OCI-LY7 (cell line): Measurements from ENCODE around the gene STK32C. TPM values are rescaled to one million over a fixed set of nuclear protein-coding genes. Genes with fewer than 3 reads are reported as not detected.

Experiments used
- BruUV-seq: library from RNA; stranded (reverse); fragments of 400-500 nt; replicated peaks from 2 replicates; lab custom pipeline; 2021; lab: Mats Ljungman, UMichigan
- CTCF ChIA-PET: fragments of 300-600 bp; sonication (Branson Sonifier 250); formaldehyde crosslinking; loops from one replicate; lab custom pipeline; 2022; ENCODE audit warnings: antibody characterized with exemption; ENCODE audit not compliant: unreplicated experiment; lab: Charles Lee
- POLR2A ChIA-PET: fragments of 300-600 bp; sonication (Branson Sonifier 250); formaldehyde crosslinking; loops from one replicate; lab custom pipeline; 2022; ENCODE audit warnings: antibody characterized with exemption; lab: Charles Lee
- DNase-seq: peaks from one replicate; pipeline ENCODE4 v3.0.0-alpha.2; 2015; ENCODE audit warnings: low spot score
- H2AFZ ChIP-seq: fragments of 200-600 bp; sonication (generic), shearing (Covaris generic); 2 replicates; pipeline ENCODE4 v1.6.1; 2014; ENCODE audit warnings: mild to moderate bottlenecking, antibody characterized with exemption, low read length, moderate library complexity
- H3K27ac ChIP-seq: fragments of 200-600 bp; sonication (generic); 2 replicates; pipeline ENCODE4 v1.5.1; 2014; ENCODE audit warnings: mixed run types, low read depth, mild to moderate bottlenecking, moderate library complexity, low read length, inconsistent platforms; ENCODE audit not compliant: poor library complexity, severe bottlenecking
- H3K36me3 ChIP-seq: fragments of 200-600 bp; sonication (generic); 2 replicates; pipeline ENCODE4 v1.6.1; 2014; ENCODE audit warnings: mild to moderate bottlenecking, antibody characterized with exemption, low read length, moderate library complexity, mixed read lengths; ENCODE audit not compliant: insufficient read depth
- H3K4me1 ChIP-seq: fragments of 200-600 bp; sonication (generic); 2 replicates; pipeline ENCODE4 v1.5.1; 2014; ENCODE audit warnings: mild to moderate bottlenecking, low read length; ENCODE audit not compliant: insufficient read depth, poor library complexity, severe bottlenecking
- H3K4me2 ChIP-seq: fragments of 200-600 bp; sonication (generic); 2 replicates; pipeline ENCODE4 v1.6.1; 2014; ENCODE audit warnings: mild to moderate bottlenecking, low read length
- H3K4me3 ChIP-seq: fragments of 200-600 bp; sonication (generic); 2 replicates; pipeline ENCODE4 v1.5.1; 2014; ENCODE audit warnings: mild to moderate bottlenecking, low read depth, low read length; ENCODE audit not compliant: poor library complexity, severe bottlenecking
- H3K79me2 ChIP-seq: fragments of 200-600 bp; sonication (generic); 2 replicates; pipeline ENCODE4 v1.6.1; 2016; ENCODE audit warnings: low read depth, mild to moderate bottlenecking, low read length, moderate library complexity, mixed read lengths; ENCODE audit not compliant: insufficient read depth
- H3K9me2 ChIP-seq: fragments of 200-600 bp; sonication (generic); 2 replicates; pipeline ENCODE4 v1.6.1; 2016; ENCODE audit warnings: mild to moderate bottlenecking, low read length, mixed read lengths; ENCODE audit not compliant: insufficient read depth
- H3K9me3 ChIP-seq: fragments of 200-600 bp; sonication (generic); 2 replicates; pipeline ENCODE4 v1.6.1; 2014; ENCODE audit warnings: mild to moderate bottlenecking, mixed run types, low read length, mixed read lengths
- H4K20me1 ChIP-seq: fragments of 200-600 bp; sonication (generic); 2 replicates; pipeline ENCODE4 v1.6.1; 2014; ENCODE audit warnings: mild to moderate bottlenecking, antibody characterized with exemption, low read length, moderate library complexity, mixed read lengths; ENCODE audit not compliant: insufficient read depth
- CTCF ChIP-seq: fragments of 200-600 bp; sonication (generic); conservative IDR thresholded peaks from 2 replicates; pipeline ENCODE4 v1.5.1; 2014; ENCODE audit warnings: mild to moderate bottlenecking, antibody characterized with exemption, low read length, moderate library complexity, mixed read lengths
- EZH2phosphoT487 ChIP-seq: fragments of 200-600 bp; sonication (generic); IDR thresholded peaks from 2 replicates; pipeline ENCODE4 v1.6.1; 2018; ENCODE audit warnings: low read depth, borderline replicate concordance, mild to moderate bottlenecking, mixed run types, antibody characterized with exemption, low read length, moderate library complexity, mixed read lengths
- intact Hi-C: fragments of 100-400 bp; cut with micrococcal nuclease; formaldehyde crosslinking; loops from one replicate; pipeline ENCODE4 v1.10.0; 2022; ENCODE audit not compliant: unreplicated experiment
- total RNA-seq, 2 experiments: library from RNA; depleted of rRNA in 1 of 2; stranded (reverse); fragments of >200 nt in 1 of 2; shearing (Covaris generic) in 1 of 2; gene quantifications; 2 replicates each; pipeline ENCODE4 v1.2.3, GENCODE V29; 2014 to 2022

STK32C gene
- total RNA-seq, 2 experiments from 2014 or later = 13.1 to 30.4 TPM

- Histone ChIP-seq H3K27ac (no peak overlapping the region), H3K36me3 (no peaks in the 10 kb centered on the region), H4K20me1 (no peaks in the 10 kb centered on the region), H3K9me3 (no peaks in the 10 kb centered on the region), H2AFZ (no peak overlapping the region), H3K79me2 (no peaks in the 10 kb centered on the region), H3K4me1 (no peaks in the 10 kb centered on the region), H3K4me2 (no peak overlapping the region), H3K4me3 (no peak overlapping the region), H3K9me2 (no peaks in the 10 kb centered on the region)
- no peak for TF ChIP-seq CTCF
- no peak for TF ChIP-seq EZH2phosphoT487
- DNase-seq = no peak
- BruUV-seq = no TSS peak
- CTCF ChIA-PET = no interaction called here
- POLR2A ChIA-PET = no interaction called here
- intact Hi-C loops = no loop called here
Observed at GRCh38 chr10:132243626-132244025, 64.1 kb downstream of the STK32C start.

GRCh38 chr10:132243141-132243540 lies 64.6 kb downstream of the STK32C start:
- Histone ChIP-seq H3K4me1 (no peaks in the 10 kb centered on the region), H4K20me1 (no peaks in the 10 kb centered on the region), H3K4me2 (no peak overlapping the region), H3K9me2 (no peaks in the 10 kb centered on the region), H3K27ac (no peak overlapping the region), H3K4me3 (no peak overlapping the region), H3K9me3 (no peaks in the 10 kb centered on the region), H3K36me3 (no peaks in the 10 kb centered on the region), H3K79me2 (no peaks in the 10 kb centered on the region), H2AFZ (no peak overlapping the region)
- no peak for DNase-seq
- BruUV-seq = no TSS peak
- ChIA-PET CTCF (no interaction called here), POLR2A (no interaction called here)
- TF ChIP-seq EZH2phosphoT487 = no peak
- no peak for TF ChIP-seq CTCF
- intact Hi-C loops = no loop called here

GRCh38 chr10:132242103-132242840 lies 65.5 kb downstream of the STK32C start:
- ChIA-PET POLR2A (no interaction called here), CTCF (no interaction called here)
- DNase-seq = no peak
- no peaks in the 10 kb centered on the region for H3K4me1 ChIP-seq
- no peak overlapping the region for H3K4me2 ChIP-seq
- H3K27ac ChIP-seq = no peak overlapping the region
- H3K4me3 ChIP-seq = no peak overlapping the region
- no peak overlapping the region for H2AFZ ChIP-seq
- no peak for TF ChIP-seq EZH2phosphoT487
- no peak for TF ChIP-seq CTCF
- no peaks in the 10 kb centered on the region for H3K36me3 ChIP-seq
- H4K20me1 ChIP-seq = no peaks in the 10 kb centered on the region
- no TSS peak for BruUV-seq
- H3K9me3 ChIP-seq = no peaks in the 10 kb centered on the region
- intact Hi-C loops = no loop called here
- H3K79me2 ChIP-seq = no peaks in the 10 kb centered on the region
- H3K9me2 ChIP-seq = no peaks in the 10 kb centered on the region
